ENCODE measurements around the gene CDK18.

Gene CDK18

DNA sequence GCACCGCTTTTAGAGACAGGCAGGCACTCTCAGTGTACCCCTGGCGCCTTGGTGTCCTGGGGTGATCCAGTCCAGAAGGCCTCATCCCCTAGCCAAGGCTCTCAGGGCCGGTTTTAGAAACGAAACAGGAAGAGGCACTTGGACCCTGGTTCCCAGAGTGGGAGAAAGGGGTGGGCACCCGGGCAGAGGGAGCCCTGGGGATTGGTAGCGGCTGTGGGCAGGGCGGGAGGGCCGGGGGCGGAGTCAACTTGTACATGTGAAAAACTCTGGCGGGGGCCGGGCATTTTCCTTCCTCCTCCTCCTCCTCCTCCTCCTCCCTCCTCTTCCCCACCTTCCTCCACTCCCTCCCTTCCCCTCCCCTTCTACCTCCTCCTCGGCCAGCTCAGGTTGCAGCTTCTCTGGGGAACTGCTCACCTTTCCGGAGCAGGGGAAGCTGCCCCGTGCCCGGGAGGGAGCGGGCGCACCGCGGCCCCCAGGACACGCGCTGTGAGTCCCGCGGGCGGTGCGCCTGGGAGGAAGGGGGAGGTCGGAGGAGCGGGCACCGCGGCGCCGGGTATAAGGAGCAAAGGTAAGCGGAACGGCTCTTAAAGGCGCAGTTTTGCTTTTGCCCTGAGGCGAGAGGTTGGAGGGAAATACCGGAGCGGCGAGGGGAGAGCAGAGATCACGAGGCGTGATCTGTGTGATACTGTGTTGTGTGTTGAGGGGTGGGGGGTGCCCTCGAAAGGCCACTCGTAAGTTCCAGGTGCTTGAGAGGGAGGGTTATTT, at the start of gene CDK18:
Gene CDK18 (plus strand): TSS at position 359 of the 765 bp plus-strand sequence. CDS start 18,499 bp downstream, outside the sequence.
- DNase-seq (ENCODE audit: extremely low spot score) = peak; percentile 75
- CTCF ChIA-PET = interaction anchor here (0.6 to 1.2 kb wide), 2 partner anchors 9 to 20 kb away, joined by 3 read pairs; no protein-coding TSS in a partner anchor
- TF ChIP-seq FOXM1 (IDR thresholded peaks at IDR 0.05; ENCODE audit: borderline replicate concordance) (no peak), FOXK2 (IDR thresholded peaks at IDR 0.05) (no peak), L3MBTL2 (conservative IDR thresholded peaks at IDR 0.05) (peak; percentile 96), FOXA1 (IDR thresholded peaks at IDR 0.05) (no peak), BHLHE40 (IDR thresholded peaks at IDR 0.05; ENCODE audit: borderline replicate concordance) (no peak)
- POLR2A ChIA-PET = interaction anchor here (1.5 kb wide), 1 partner anchor 9 kb away, joined by 3 read pairs; no protein-coding TSS in a partner anchor

DNA sequence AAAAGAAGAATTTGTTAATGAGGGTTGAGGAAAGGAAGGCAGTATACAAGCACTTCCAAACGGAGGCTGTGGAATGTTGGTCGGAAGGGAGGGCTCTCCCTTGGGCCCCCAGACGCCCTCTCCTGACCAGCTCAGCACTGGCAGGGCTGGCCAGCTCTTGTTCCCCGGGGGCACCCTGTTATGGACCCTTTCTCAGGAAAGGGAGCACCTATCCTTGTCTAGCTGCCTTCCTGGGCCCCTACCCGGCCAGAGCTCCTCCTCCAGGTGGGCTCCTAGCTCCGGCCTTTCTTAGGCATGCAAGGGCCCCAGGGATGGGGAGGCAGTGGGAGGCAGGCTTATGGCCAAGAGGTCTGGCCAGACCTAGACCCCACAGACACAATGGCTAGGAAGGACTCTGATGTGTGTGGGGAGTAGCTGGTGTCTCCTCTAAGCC, 49.5 kb upstream of the CDK18 start:
- CTCF ChIA-PET = interaction anchor here (0.7 to 1.2 kb wide), 3 partner anchors 24 to 69 kb away, joined by 3 to 6 read pairs (median 4); no protein-coding TSS in a partner anchor
- no peak for TF ChIP-seq FOXK2 (IDR thresholded peaks at IDR 0.05)
- no peak for TF ChIP-seq TARDBP (IDR thresholded peaks at IDR 0.05)
- no peak for DNase-seq (ENCODE audit: extremely low spot score)
- POLR2A ChIA-PET = no interaction called here

DNA sequence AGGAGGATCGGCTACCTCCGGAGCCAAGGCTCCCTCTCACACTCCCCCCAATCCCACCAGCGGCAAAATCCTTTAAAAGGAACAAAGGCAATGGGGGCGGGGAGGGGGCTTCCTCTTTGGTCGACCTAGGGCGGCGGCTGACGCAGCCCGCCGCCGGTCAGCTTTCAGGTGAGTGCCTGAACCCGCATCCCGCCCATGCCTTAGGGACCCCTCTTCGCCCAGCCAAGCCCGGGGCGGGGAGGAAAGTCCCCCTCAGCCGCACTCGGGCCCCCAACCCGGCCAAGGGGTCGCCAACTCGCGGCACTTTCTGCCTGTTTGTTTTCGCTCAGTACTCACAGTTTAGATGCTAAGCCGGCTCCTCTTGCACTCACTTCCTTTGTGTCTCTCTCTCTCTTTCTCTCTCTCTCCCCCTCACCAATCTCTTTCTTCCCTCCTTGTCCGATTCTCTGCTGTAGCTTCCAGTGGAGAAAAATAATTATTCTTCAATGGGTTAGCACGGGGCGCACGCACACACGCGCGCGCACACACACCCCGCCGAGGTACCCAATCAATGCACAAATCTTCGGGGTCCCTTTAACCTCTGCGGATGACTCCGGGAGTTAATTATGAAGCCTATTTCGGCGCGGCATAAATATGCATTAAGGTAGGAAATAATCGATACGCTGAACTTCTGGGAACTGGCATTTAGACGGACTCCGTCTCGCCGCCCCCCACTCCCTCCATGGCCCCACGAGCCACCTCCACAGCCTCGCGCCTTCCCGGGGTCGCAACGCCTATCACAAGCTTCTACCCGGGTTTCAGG, 48.7 kb upstream of the CDK18 start, which contains the start of gene BLACAT1:
Gene BLACAT1 (minus strand): TSS at position 465 of the 802 bp plus-strand sequence.
- DNase-seq (ENCODE audit: extremely low spot score) = no peak
- CTCF ChIA-PET = interaction anchor here (0.9 to 1.2 kb wide), 2 partner anchors 25 to 69 kb away, joined by 4 to 6 read pairs; no protein-coding TSS in a partner anchor
- POLR2A ChIA-PET = interaction anchor here (1.2 kb wide), 1 partner anchor 14 kb away, joined by 4 read pairs; no protein-coding TSS in a partner anchor
- TF ChIP-seq BHLHE40 (IDR thresholded peaks at IDR 0.05; ENCODE audit: borderline replicate concordance) (no peak), NFRKB (IDR thresholded peaks at IDR 0.05) (no peak), SP1 (IDR thresholded peaks at IDR 0.05) (no peak), FOXM1 (IDR thresholded peaks at IDR 0.05; ENCODE audit: borderline replicate concordance) (no peak), CTBP1 (IDR thresholded peaks at IDR 0.05; ENCODE audit: borderline replicate concordance) (no peak), ELF4 (IDR thresholded peaks at IDR 0.05) (no peak), SUZ12 (IDR thresholded peaks at IDR 0.05) (no peak), FOXK2 (IDR thresholded peaks at IDR 0.05) (no peak), LEF1 (IDR thresholded peaks at IDR 0.05; ENCODE audit: borderline replicate concordance) (no peak), ARNT (IDR thresholded peaks at IDR 0.05) (no peak), TARDBP (IDR thresholded peaks at IDR 0.05) (no peak), FOXA1 (IDR thresholded peaks at IDR 0.05) (no peak), ZNF384 (IDR thresholded peaks at IDR 0.05) (no peak), HDGF (IDR thresholded peaks at IDR 0.05; ENCODE audit: borderline replicate concordance) (no peak), L3MBTL2 (conservative IDR thresholded peaks at IDR 0.05) (no peak)
- TF ChIP-seq, protein P1, sequence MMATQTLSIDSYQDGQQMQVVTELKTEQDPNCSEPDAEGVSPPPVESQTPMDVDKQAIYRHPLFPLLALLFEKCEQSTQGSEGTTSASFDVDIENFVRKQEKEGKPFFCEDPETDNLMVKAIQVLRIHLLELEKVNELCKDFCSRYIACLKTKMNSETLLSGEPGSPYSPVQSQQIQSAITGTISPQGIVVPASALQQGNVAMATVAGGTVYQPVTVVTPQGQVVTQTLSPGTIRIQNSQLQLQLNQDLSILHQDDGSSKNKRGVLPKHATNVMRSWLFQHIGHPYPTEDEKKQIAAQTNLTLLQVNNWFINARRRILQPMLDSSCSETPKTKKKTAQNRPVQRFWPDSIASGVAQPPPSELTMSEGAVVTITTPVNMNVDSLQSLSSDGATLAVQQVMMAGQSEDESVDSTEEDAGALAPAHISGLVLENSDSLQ (IDR thresholded peaks at IDR 0.05) = no peak

DNA sequence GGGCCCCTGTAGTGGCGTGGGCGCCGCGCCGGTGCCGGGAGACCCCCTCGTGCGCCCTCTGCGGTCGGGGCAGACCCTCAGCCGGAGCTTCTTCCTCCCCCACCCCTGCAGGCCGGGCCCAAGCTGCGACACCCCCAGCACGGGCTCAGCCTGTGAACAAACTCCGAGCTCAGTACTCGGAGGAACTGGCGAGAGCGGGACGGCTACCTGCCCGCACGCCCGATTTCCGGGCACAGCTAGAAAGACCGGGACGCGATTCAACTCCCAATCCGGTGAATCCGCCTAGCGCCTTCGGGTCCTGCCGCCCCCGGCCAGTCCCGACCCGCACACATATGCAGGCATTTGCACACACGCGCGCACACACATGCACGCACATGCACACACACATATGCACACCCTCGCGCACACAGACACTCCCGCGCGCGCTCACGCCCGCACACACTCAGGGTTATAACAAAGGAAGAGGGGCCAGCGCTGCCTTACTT, 48.0 kb upstream of the CDK18 start:
- peak; percentile 59 for DNase-seq (ENCODE audit: extremely low spot score)
- ChIA-PET POLR2A (interaction anchor here (1.2 kb wide), 1 partner anchor 15 kb away, joined by 4 read pairs; no protein-coding TSS in a partner anchor), CTCF (no interaction called here)
- TF ChIP-seq CTBP1 (IDR thresholded peaks at IDR 0.05; ENCODE audit: borderline replicate concordance) (no peak), HDGF (IDR thresholded peaks at IDR 0.05; ENCODE audit: borderline replicate concordance) (no peak), L3MBTL2 (conservative IDR thresholded peaks at IDR 0.05) (0 out of 2 replicates have a peak, but pooled peaks have one; percentile 17)

DNA sequence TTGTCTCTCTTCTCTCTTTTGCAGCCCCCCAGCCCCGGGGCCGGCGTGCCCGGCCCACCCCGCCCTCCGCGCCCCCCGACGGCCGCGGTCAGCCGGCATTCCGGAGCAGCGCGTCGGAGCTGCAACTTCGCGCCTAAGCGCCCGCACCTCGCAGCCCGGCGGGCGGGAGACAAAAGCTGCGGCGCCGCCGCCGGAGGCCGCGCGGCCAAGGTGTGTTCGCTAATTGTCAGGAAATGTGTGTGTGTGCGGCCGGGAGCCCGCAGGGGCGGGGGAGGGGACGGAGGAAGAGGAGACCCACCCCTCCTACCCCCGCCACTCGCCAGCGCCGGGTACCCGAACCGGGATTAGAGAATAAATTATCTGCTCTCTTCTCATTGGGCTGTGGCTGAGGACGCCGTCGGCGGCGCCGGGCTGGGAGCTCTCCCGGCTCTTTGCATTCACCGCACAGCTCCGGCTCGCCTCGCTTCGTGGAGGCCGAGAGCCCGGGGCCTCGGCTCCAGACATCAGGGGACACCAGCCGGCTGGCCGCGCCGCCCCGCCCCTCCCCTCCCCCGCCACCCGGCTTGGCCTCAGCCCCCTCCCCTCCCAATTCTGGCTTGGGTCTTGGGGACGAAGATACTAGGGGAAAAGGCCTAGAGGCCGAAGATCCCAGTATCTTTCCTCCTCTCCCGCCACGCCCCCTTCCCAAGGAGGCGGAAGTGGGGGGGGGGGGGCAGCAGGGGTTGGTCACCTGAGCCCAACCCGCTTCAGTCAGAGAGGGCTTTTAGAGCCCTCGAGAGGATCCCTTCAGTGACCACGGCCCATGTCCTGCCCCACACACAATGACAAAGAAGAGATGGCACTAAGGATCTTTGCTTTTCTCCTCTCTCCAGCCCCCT, 47.4 kb upstream of the CDK18 start:
- 0 out of 2 replicates have a peak, but pooled peaks have one; percentile 34 for TF ChIP-seq L3MBTL2 (conservative IDR thresholded peaks at IDR 0.05)
- TF ChIP-seq ARNT (IDR thresholded peaks at IDR 0.05) = no peak
- ChIA-PET CTCF (interaction anchor here (1.2 kb wide), 1 partner anchor 21 kb away, joined by 3 read pairs; no protein-coding TSS in a partner anchor), POLR2A (no interaction called here)
- DNase-seq (ENCODE audit: extremely low spot score) = peak; percentile 62

DNA sequence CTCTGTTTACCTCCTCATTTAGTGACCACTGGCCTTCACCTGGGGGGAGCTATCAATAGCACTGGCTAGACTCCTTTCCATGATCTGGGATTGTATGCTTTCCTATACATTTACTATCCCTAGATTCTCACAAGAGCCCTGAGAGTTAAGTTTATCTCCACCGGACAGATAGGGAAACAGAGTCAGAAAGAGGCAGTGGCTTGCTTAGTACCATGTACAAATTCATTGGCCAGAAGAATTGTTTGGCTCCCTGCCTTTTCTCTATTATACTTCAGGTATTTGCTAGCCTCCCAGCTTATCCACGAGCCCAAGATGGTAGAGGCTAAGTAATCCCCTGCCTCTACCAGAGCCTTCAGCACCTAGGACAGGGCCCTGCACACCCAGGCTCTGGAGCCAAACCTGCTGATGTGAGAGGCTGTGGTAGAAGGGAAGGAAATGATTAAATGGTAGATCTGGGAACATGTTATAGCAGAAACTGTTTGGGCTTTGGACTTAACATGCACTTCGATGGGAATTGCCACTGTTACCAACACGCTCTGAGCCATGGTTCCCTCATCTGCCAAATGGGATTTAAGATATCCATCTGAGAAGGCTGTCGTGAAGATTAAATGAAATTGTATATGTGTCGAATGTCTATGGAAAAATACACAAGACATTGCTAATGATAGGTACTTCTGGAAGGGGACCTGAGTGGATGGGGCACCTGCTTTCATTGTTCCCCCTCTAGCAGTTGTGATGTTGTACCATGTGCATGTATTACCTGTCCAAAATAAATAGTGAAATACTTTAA, 45.5 kb upstream of the CDK18 start:
- TF ChIP-seq FOXK2 (IDR thresholded peaks at IDR 0.05) (no peak), TARDBP (IDR thresholded peaks at IDR 0.05) (no peak), ZNF384 (IDR thresholded peaks at IDR 0.05) (no peak), SUZ12 (IDR thresholded peaks at IDR 0.05) (no peak), ELF4 (IDR thresholded peaks at IDR 0.05) (no peak), SP1 (IDR thresholded peaks at IDR 0.05) (no peak), L3MBTL2 (conservative IDR thresholded peaks at IDR 0.05) (no peak), BHLHE40 (IDR thresholded peaks at IDR 0.05; ENCODE audit: borderline replicate concordance) (no peak), LEF1 (IDR thresholded peaks at IDR 0.05; ENCODE audit: borderline replicate concordance) (no peak), FOXM1 (IDR thresholded peaks at IDR 0.05; ENCODE audit: borderline replicate concordance) (no peak), FOXA1 (IDR thresholded peaks at IDR 0.05) (no peak), ARNT (IDR thresholded peaks at IDR 0.05) (no peak), CTBP1 (IDR thresholded peaks at IDR 0.05; ENCODE audit: borderline replicate concordance) (no peak), HDGF (IDR thresholded peaks at IDR 0.05; ENCODE audit: borderline replicate concordance) (no peak), NFRKB (IDR thresholded peaks at IDR 0.05) (no peak)
- TF ChIP-seq, protein P1 (IDR thresholded peaks at IDR 0.05) = no peak
- POLR2A ChIA-PET = no interaction called here
- CTCF ChIA-PET = interaction anchor here (0.7 kb wide), 1 partner anchor 20 kb away, joined by 3 read pairs; no protein-coding TSS in a partner anchor
- peak; percentile 65 for DNase-seq (ENCODE audit: extremely low spot score)
